GM19023 (cell line): ENCODE measurements around the gene AKAIN1.

Source experiments
- ATAC-seq: cut with Tn5 transposase; IDR thresholded peaks from one replicate; pipeline ENCODE4 v1.9.1; 2021; ENCODE audit warnings: mild to moderate bottlenecking, moderate library complexity; ENCODE audit not compliant: unreplicated experiment

AKAIN1 gene

GRCh38 chr18:5162111-5162510, 34.9 kb downstream of the AKAIN1 start:
- ATAC-seq = no peak

GRCh38 chr18:5159080-5159479, 38.0 kb downstream of the AKAIN1 start:
- ATAC-seq = no peak

DNA sequence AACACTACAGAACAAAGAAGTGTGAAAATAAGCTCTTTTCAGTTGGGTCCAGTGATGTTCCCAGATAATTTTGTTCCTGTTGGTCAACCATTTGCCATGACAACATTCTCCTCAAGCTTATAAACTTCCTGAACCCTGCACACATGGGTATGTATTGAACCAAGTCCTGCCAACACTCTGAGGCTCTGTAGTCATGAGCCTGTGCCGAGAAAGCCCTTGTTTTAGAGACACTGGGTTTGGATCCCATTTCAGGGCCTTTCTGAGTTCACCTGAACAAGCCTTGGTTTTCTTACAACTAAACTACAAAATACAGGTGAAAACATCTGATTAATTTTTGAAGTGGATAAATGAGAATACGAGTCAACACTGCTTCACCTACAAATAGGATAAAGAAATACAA, 38.5 kb downstream of the AKAIN1 start:
- no peak for ATAC-seq

- ATAC-seq = no peak
These were observed 38.9 kb downstream of the AKAIN1 start for GRCh38 chr18:5158172-5158571.

DNA sequence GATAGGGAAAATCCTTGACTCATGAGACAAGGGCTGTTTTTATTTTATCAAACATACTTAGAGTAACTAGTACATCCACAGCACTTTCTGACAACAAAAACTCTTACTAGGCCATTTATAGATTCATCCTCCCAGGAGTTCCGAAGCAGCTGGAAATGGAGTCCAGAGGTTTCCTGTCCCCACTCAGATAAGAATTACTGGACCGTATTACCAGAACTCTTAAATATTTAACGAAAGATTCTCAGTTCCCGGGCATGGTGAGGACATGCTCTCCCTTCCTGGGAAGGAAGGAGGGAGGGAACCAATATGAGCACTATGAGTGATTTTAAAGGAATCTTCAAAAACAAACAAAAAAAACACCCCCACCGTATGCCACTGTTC, 41.2 kb downstream of the AKAIN1 start:
- no peak for ATAC-seq

GRCh38 chr18:5155218-5155906, 41.7 kb downstream of the AKAIN1 start:
- ATAC-seq = no peak

DNA sequence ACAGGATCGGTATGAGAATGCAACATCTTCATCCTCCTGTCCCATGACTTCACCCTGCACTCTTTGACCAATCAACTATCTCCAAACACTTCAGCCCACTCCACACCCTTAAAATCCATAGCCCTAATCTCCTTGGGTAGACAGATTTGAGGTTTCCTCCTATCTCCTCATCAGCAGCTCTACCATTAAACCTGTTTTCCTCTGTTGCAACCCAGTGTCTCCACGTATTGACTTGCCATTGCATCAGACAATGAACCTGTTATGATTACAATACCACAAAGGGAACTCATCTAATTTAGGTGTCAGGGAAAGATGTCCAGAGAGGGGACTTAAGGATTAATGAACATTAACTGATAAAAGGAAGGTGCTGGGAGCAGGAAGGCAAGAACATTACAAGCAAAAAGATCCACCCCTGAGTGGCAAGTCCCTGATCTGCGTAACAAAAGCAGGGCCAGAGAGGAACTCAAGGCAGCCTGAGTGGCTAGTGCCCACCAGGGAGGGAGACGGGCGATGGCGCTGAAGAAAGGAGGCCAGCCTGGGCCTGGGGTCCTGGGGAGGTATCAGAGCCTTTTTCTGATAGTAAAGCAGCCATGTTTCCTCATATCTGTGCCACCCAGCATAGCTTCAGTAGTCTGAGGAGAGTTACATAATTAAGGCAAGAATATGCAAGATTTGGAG, 44.6 kb downstream of the AKAIN1 start:
- ATAC-seq = no peak

DNA sequence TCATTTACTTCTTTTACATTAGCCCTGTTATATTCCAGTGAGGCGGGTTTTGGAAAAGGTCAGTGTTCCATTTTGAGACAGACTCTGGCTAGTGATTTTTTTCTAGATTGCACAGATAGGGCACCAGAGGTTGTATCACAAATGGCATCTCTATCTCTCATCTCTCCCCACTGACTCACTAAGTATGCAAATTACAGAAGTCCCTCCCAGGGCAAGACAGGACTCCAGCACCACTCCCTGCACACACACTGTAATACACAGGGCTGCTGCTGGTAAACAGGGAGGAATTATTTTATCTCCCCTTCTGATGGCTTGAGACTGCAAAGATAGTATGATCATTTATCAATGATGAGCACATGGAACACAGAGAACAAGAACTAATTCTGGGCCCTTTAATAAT, 46.2 kb downstream of the AKAIN1 start:
- no peak for ATAC-seq

- ATAC-seq = no peak
These were observed 51.0 kb downstream of the AKAIN1 start for GRCh38 chr18:5146093-5146492.

DNA sequence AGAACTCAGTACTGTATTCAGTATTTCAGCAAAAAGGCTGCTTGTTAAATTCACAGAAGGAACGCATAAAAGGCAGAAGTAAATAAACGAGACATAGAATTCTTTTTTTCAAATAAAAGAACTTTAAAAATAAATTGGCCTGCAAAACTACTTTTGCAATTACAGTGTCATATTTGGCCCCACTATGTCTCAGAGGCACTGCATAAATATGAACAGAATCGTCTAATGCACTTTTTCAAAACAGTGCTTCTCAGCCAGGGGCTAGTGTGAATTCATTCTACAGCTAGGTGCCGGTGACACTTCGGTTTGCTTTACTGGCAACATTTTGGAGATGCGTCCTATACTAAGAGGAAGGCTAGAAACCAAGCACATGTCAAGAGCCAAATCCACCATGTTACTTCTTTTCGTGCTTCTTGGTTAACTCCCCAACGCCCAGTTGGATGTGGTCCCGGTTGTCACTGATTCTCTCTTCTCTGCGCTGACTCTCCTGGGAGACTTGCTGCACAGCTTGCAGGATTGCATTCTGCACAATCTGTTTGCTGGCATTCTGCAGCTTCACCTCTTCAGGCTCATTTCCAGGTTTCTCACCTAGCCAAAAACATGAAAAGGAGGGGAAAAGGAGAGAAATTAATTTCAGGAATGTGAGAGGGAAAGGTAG, 51.8 kb downstream of the AKAIN1 start:
- ATAC-seq = no peak

GRCh38 chr18:5144629-5145028, 52.4 kb downstream of the AKAIN1 start:
- no peak for ATAC-seq

DNA sequence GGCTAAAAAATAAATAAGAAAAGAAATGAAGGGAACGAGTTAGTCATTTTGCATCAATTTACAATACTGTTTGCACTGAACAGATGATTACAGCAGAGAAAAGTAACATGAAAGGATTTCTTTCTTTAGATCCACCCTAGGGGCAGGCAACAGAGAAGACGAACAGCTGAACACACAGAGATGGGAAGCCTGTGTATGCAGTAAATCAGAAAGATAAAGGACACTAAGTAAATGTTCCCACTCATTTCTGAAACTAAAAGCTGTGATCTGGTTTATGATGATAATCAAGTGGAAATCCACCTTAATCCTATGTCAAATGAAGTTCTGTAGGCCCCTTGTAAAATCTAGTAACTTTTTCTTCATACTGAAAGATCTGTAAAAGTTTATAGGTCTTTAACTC, 54.2 kb downstream of the AKAIN1 start:
- ATAC-seq = no peak

- no peak for ATAC-seq
These were observed 54.9 kb downstream of the AKAIN1 start for GRCh38 chr18:5142131-5142530.

DNA sequence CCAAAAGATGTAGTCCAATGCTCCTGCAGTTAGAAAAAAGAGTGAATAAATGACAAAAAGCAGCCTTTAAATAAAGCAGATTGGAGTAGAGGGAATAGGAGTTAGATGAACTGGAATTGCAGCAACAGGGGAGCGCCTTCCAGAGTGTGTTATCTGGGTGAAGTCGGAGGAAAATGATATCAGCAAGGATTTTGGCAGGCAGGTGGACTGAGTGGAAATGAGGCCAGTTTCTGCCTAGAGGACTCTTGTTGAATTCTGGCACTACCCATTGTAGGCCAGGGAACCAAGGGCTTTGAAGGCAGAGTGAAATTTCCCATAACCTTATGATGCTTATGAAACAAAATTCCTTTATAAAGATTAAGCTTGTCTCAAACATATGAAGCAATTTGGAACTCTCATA, 59.8 kb downstream of the AKAIN1 start:
- ATAC-seq = no peak

- ATAC-seq = no peak
These were observed 64.1 kb downstream of the AKAIN1 start for GRCh38 chr18:5132987-5133386.

DNA sequence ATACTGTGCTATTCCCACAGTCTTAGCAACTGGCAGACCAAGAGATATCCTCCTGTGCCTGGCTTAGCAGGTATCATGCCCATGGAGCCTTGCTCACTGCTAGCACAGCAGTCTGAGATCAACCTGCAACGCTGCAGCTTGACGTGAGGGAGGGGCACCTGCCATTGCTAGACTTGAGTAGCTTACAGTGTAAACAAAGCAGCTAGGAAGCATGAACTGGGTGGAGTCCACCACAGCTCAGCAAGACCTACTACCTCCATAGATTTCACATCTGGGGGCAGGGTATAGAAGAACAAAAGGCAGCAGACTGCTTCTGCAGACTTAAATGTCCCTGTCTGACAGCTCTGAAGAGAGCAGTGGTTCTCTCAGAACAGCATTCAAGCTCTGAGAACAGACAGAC, 74.8 kb downstream of the AKAIN1 start:
- ATAC-seq = no peak

GRCh38 chr18:5110266-5110665, 86.8 kb downstream of the AKAIN1 start:
- no peak for ATAC-seq

GRCh38 chr18:5107988-5108387, 89.1 kb downstream of the AKAIN1 start:
- no peak for ATAC-seq

DNA sequence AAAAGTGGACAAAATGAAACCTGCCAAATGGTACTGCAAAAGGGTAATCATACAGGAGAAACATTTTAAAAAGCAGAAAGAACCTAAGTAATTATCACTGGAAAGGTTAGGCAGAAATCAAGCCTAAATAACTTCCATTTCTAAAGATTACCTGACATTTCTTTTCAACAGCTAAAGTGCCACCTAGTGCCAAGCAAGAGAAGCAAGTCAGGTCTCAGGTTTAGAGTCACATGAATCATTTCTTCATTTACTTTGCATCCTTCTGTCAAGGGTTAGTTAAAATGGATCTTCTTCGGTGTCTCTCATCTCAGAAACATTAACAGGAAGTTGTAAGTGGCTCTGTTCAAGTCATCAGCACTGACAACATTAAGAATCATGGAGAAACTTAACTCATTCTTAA, 90.3 kb downstream of the AKAIN1 start:
- no peak for ATAC-seq

DNA sequence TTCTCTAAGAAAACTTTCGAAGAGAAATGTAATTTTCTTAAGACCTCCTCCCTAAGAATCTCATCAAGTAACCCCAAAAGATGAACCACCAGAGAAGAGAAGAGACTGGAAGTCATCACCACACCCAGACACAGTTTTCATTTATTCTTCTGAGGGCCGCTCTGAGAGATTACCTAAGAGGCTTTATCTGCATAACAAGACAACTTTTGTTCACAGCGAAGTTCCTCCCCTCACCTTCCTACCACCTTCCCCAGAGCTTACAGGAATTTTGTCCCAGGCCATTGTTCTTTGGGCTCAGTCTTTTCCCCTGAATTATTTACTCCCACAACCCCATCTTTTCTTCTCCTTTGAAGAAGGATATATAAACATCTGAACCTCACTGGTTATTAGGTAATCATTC, 92.8 kb downstream of the AKAIN1 start:
- ATAC-seq = no peak

DNA sequence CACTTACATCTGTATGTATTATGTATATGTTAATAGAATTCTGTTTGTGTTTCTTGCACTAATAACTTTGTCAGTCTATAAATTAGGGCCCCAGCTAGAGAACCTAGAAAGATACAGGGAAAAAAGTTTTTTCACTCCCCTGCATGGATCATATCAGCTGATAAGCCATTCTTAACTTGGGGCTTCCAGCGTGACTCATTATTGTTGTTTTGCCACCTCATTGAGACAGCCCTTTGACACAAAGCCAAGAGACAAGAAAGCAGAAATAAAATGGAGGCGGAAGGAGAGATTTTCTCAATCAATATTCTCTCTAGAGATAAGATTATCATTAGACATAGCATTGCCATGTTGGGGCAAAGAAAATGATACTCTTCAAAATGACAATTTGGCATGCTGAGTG, 93.4 kb downstream of the AKAIN1 start:
- no peak for ATAC-seq

DNA sequence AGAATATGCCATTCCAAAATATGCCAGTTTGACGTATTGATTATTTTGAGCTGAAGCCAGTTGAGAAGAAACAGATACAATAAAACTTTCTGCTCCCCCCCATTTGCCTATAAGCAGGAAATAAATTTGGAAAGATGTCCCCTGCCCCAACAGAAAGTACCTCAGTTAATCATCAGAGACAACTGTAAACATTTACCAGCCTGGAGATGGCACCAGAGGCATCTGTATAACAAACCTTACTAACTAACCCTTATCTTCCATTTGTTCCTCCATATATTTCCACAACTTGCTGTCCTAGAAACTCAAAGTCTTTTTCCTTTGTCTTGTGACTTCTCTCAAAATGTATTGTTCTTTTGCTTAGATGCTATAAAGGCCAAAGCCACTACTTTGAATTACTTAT, 93.8 kb downstream of the AKAIN1 start:
- ATAC-seq = no peak
